Pancreas (tissue), 10 donors: ENCODE data around the gene TENM4. TPM values are rescaled to one million over a fixed set of nuclear protein-coding genes. Genes with fewer than 3 reads are reported as not detected.

Experiments
- ATAC-seq, 4 donors: fragments of 200-7000 bp; cut with Tn5 transposase; one replicate each; pipeline versions ENCODE4 v1.8.0 to v1.9.1; 2020; ENCODE audit warnings: mild to moderate bottlenecking in 4 of 4, moderate library complexity in 4 of 4
- DNase-seq, 6 donors: peaks; one replicate each; pipeline ENCODE4 v3.0.0-alpha.2; 2020
- FAIRE-seq: peaks from 2 replicates; lab custom pipeline; 2012; peaks lifted over from hg19 to GRCh38; lab: Jason Lieb, UNC
- H3K27ac ChIP-seq, 4 donors: fragments of 200-600 bp; sonication (generic); 1 replicate in 3 of 4; 2 replicates in 1 of 4; pipeline versions ENCODE4 v1.5.0 to v1.8.0; 2020
- H3K27me3 ChIP-seq, 4 donors: fragments of 200-600 bp; one replicate each; pipeline ENCODE4 v1.8.0; 2021
- H3K36me3 ChIP-seq, 3 donors: fragments of 200-600 bp; sonication (generic) in 1 of 3; one replicate each; pipeline versions ENCODE4 v1.5.0 to v1.8.0; 2020 to 2021
- H3K4me1 ChIP-seq, 3 donors: fragments of 200-600 bp; one replicate each; pipeline ENCODE4 v1.8.0; 2021
- H3K4me3 ChIP-seq, 4 donors: fragments of 200-600 bp; sonication (generic) in 2 of 4; one replicate each; pipeline versions ENCODE4 v1.5.0 to v1.8.0; 2020 to 2021
- H3K9me3 ChIP-seq, 4 donors: fragments of 200-600 bp; one replicate each; pipeline ENCODE4 v1.8.0; 2021
- CTCF ChIP-seq, 4 donors: fragments of 200-600 bp; sonication (generic) in 3 of 4; IDR thresholded peaks; one replicate each; pipeline versions ENCODE4 v1.5.0 to v1.8.0; 2021; ENCODE audit warnings: antibody characterized with exemption in 4 of 4
- WGBS, 2 donors: extraction: QIAGEN DNeasy Blood & Tissue Kit; methylation state at CpG; one replicate each; pipeline ENCODE4 v1.1.7; 2013; 5-methylcytosine and 5-hydroxymethylcytosine counted together
- intact Hi-C, 3 donors: fragments of 100-400 bp; cut with DNase I; formaldehyde crosslinking; loops; one replicate each; pipeline versions ENCODE4 v1.11.1 to v1.14.2; 2022
- polyA plus RNA-seq, 2 donors: library from polyadenylated mRNA; stranded (reverse); fragments of 200-250 nt; gene quantifications; one replicate each; pipeline ENCODE4 v1.2.3, GENCODE V29; 2013
- total RNA-seq, 6 donors: library from RNA; stranded (reverse); fragmentation: NEBNext Ultra II Directional in 4 of 6; extraction: Animal tissue kit (Norgen Biotek cat#: 25700) in 4 of 6; gene quantifications; one replicate each; pipeline versions ENCODE4 v1.2.1 to v1.2.4, GENCODE V29; 2021 to 2023
- donor health status: healthy with polysubstance abuse.
- donor health status: DM: no; HTN: no; CAD: no; lungs with moderate emphysema.
- donor health status: DM: no; HTN: no; CAD: no.
- donor health status: control.
- donor health status: control.
- donor health status: Bipolar disorder and iron deficiency.
- donor health status: DM: yes; HTN: yes; CAD: no.
- donor health status: DM: no; HTN: no; CAD: no.
- donor health status: DM: no; HTN: no; CAD: no.
- donor health status: DM: yes; HTN: yes; CAD: no.

TENM4 gene
- total and polyA plus RNA-seq, 8 donors = 0.37 to 6.8 (median 1.3) TPM

- intact Hi-C loops = no loop called here
- Histone ChIP-seq H3K9me3 (no peaks in the 10 kb centered on the region), H3K27ac (no peak overlapping the region), H3K4me3 (no peak overlapping the region), H3K36me3 (no peaks in the 10 kb centered on the region), H3K27me3 (no peaks in the 10 kb centered on the region), H3K4me1 (no peaks in the 10 kb centered on the region)
- peak in 1 of 4 donors; percentile 36 for ATAC-seq
- WGBS, 2 donors = 51 to 63% methylated on average over 4 of the region's 4 CpGs
- TF ChIP-seq CTCF (IDR thresholded peaks at IDR 0.05) = no peak
- DNase-seq = no peak
- no peak for FAIRE-seq
Measured at GRCh38 chr11:79262221-79262620, 178.6 kb downstream of the TENM4 start.

- Histone ChIP-seq H3K36me3 (no peaks in the 10 kb centered on the region), H3K27me3 (no peaks in the 10 kb centered on the region), H3K9me3 (no peaks in the 10 kb centered on the region), H3K4me3 (no peak overlapping the region), H3K4me1 (no peaks in the 10 kb centered on the region), H3K27ac (no peak overlapping the region)
- no peak for ATAC-seq
- intact Hi-C loops = no loop called here
- no peak for DNase-seq
- FAIRE-seq = no peak
- no peak for TF ChIP-seq CTCF (IDR thresholded peaks at IDR 0.05)
- 76 to 86% methylated on average over 3 of the region's 3 CpGs for WGBS, 2 donors
Measured at GRCh38 chr11:79261684-79262083, 179.1 kb downstream of the TENM4 start.

GRCh38 chr11:79259800-79260199 is 181.0 kb downstream of the TENM4 start:
- DNase-seq (no peak), FAIRE-seq (no peak)
- H3K9me3 ChIP-seq = no peaks in the 10 kb centered on the region

GRCh38 chr11:79258576-79258975 is 182.3 kb downstream of the TENM4 start:
- 72 to 79% methylated on average over 4 of the region's 4 CpGs for WGBS, 2 donors
- Histone ChIP-seq H3K36me3 (no peaks in the 10 kb centered on the region), H3K27ac (no peak overlapping the region), H3K4me1 (no peaks in the 10 kb centered on the region), H3K27me3 (no peaks in the 10 kb centered on the region), H3K9me3 (no peaks in the 10 kb centered on the region), H3K4me3 (no peak overlapping the region)
- FAIRE-seq (no peak), ATAC-seq (no peak), DNase-seq (no peak)
- no peak for TF ChIP-seq CTCF (IDR thresholded peaks at IDR 0.05)
- intact Hi-C loops = no loop called here

More at GRCh38 chr11:79259800-79260199, 181.0 kb downstream of the TENM4 start:
- Histone ChIP-seq H3K27me3 (no peaks in the 10 kb centered on the region), H3K36me3 (no peaks in the 10 kb centered on the region), H3K4me1 (no peaks in the 10 kb centered on the region), H3K4me3 (no peak overlapping the region), H3K27ac (no peak overlapping the region)
- TF ChIP-seq CTCF (IDR thresholded peaks at IDR 0.05) = no peak
- intact Hi-C loops = no loop called here
- ATAC-seq = peak in 2 of 4 donors; percentile 45 to 55
- WGBS, 2 donors = 71 to 88% methylated on average over 4 of the region's 4 CpGs

GRCh38 chr11:79255965-79256364 is 184.9 kb downstream of the TENM4 start:
- FAIRE-seq (no peak), ATAC-seq (no peak), DNase-seq (no peak)
- Histone ChIP-seq H3K4me1 (no peaks in the 10 kb centered on the region), H3K27me3 (no peaks in the 10 kb centered on the region), H3K36me3 (no peaks in the 10 kb centered on the region), H3K27ac (no peak overlapping the region), H3K9me3 (no peaks in the 10 kb centered on the region), H3K4me3 (no peak overlapping the region)
- no peak for TF ChIP-seq CTCF (IDR thresholded peaks at IDR 0.05)
- 88 to 95% methylated on average over 3 of the region's 3 CpGs for WGBS, 2 donors
- intact Hi-C loops = no loop called here
